Mucosa of descending colon (tissue), 3 donors: Measurements from ENCODE around the gene TSPAN17. TPM values are rescaled to one million over a fixed set of nuclear protein-coding genes. Genes with fewer than 3 reads are reported as not detected.
A peak's percentile ranks its signal among the peaks of the same experiment; 100 is the strongest.

ENCODE experiments used
- ATAC-seq: fragments of 200-7000 bp; cut with Tn5 transposase; one replicate; pipeline ENCODE4 v1.9.1; 2020; ENCODE audit warnings: mild to moderate bottlenecking, moderate library complexity
- DNase-seq, 3 donors: peaks; one replicate each; pipeline ENCODE4 v3.0.0-alpha.2; 2020
- H3K36me3 ChIP-seq: fragments of 200-600 bp; one replicate; pipeline ENCODE4 v1.8.0; 2021; ENCODE audit warnings: low read depth, mild to moderate bottlenecking
- H3K4me1 ChIP-seq: fragments of 200-600 bp; one replicate; pipeline ENCODE4 v1.8.0; 2021; ENCODE audit warnings: low read depth, mild to moderate bottlenecking
- H3K4me3 ChIP-seq: fragments of 200-600 bp; one replicate; pipeline ENCODE4 v1.8.0; 2021; ENCODE audit warnings: mild to moderate bottlenecking
- H3K9me3 ChIP-seq: fragments of 200-600 bp; one replicate; pipeline ENCODE4 v1.8.0; 2021; ENCODE audit warnings: mild to moderate bottlenecking
- intact Hi-C, 2 donors: fragments of 100-400 bp; cut with DNase I in 1 of 2; cut with micrococcal nuclease in 1 of 2; formaldehyde crosslinking; loops; one replicate each; pipeline versions ENCODE4 v1.11.0 to v1.11.1; 2022; cut with DNase I, micrococcal nuclease
- total RNA-seq, 3 donors: library from RNA; stranded (reverse); fragmentation: NEBNext Ultra II Directional in 2 of 3; extraction: Animal tissue kit (Norgen Biotek cat#: 25700) in 2 of 3; gene quantifications; one replicate each; pipeline versions ENCODE4 v1.2.1 to v1.2.4, GENCODE V29; 2021 to 2023
- TF ChIP-seq, protein P1 (sequence below): fragments of 200-600 bp; IDR thresholded peaks from one replicate; pipeline ENCODE4 v1.8.0; 2022; ENCODE audit warnings: antibody characterized with exemption, mild to moderate bottlenecking
- donor health status: DM: no; HTN: no; CAD: no; lungs with moderate emphysema.
- donor health status: DM: no; HTN: no; CAD: no.
- donor health status: DM: no; HTN: yes; CAD: no.

Gene TSPAN17
- total RNA-seq, 3 donors from 2014 or later: 25.7 to 36.3 (median 31.9) TPM

DNA sequence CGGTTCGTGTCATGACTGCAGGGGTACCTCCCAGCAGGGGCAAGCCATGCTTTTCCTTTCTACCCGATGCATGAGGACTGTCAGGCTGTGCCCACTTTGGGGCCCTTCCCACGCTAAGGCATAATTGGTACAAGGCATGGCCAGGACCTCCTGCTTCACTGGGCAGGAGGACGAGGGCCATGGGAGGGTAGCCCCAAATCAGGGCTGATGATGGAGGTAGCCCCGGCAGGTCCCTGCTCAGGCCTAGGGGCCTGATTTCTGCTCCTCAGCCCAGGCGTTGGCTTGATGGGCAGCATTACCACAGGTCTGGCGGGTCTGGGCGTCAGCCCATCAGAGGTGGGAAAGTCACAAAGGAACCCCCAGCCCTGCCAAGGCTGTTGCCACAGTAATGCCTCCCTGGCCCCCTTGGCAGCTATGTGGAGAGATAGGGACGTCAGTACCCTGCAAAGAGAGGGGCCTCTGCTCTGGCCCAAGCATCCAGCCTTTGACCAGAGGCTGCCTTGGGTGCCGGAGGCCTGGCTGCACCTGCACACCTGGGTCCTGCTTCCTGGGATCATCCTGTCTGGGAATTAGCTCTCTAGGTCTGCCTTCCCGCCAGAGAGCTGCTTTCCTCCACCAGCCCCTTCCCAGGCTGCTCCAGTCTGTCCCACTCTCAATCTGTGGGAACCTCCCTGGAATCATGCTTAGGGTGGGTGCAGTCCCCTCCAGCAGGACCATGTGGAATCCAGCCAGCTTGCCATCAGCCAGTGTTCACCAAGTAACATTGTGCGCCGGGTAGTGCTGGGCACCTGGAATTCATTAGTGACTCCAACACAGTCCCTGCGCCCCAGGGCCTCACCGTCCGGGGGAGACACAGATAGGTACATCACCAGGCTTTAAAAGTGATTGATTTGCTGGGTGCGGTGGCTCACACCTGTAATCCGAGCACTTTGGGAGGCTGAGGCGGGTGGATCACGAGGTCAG lies 15.4 kb downstream of the TSPAN17 start:
- Histone ChIP-seq H3K36me3 (no peaks in the 10 kb centered on the region), H3K4me3 (no peak overlapping the region), H3K9me3 (no peaks in the 10 kb centered on the region), H3K4me1 (peaks cover 13% of the 10 kb centered on the region)
- TF ChIP-seq, protein P1, sequence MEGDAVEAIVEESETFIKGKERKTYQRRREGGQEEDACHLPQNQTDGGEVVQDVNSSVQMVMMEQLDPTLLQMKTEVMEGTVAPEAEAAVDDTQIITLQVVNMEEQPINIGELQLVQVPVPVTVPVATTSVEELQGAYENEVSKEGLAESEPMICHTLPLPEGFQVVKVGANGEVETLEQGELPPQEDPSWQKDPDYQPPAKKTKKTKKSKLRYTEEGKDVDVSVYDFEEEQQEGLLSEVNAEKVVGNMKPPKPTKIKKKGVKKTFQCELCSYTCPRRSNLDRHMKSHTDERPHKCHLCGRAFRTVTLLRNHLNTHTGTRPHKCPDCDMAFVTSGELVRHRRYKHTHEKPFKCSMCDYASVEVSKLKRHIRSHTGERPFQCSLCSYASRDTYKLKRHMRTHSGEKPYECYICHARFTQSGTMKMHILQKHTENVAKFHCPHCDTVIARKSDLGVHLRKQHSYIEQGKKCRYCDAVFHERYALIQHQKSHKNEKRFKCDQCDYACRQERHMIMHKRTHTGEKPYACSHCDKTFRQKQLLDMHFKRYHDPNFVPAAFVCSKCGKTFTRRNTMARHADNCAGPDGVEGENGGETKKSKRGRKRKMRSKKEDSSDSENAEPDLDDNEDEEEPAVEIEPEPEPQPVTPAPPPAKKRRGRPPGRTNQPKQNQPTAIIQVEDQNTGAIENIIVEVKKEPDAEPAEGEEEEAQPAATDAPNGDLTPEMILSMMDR: no peak
- no peak for DNase-seq
- no peak for ATAC-seq
- intact Hi-C loops: no loop called here

DNA sequence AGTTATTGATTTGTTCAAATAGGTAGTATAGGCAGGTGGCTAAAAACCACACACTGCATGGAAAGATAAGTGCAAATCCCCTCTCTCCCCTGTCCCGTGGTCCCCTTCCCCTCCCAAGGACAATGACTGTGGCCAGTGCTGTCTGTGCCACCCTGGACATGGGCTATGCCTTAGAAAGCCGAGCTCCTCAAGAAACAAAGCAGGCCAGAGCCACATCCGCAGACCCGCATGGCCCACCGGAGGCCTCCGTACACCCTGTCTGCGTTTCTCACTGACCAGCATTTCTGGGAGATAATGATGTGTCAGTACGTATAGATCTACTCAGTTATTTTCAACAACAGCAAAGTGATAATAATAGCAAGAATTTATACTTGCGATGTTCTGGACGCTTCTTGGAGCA lies 16.3 kb downstream of the TSPAN17 start:
- DNase-seq (no peak), ATAC-seq (no peak)
- H3K4me1 ChIP-seq: peaks cover 7% of the 10 kb centered on the region
- no peaks in the 10 kb centered on the region for H3K9me3 ChIP-seq
- intact Hi-C loops: no loop called here
- no peaks in the 10 kb centered on the region for H3K36me3 ChIP-seq
- no peak overlapping the region for H3K4me3 ChIP-seq
- TF ChIP-seq, protein P1: no peak

- H3K9me3 ChIP-seq: no peaks in the 10 kb centered on the region
- ATAC-seq (no peak), DNase-seq (peak in 1 of 3 donors; percentile 26)
- no peaks in the 10 kb centered on the region for H3K36me3 ChIP-seq
- no peak overlapping the region for H3K4me3 ChIP-seq
- TF ChIP-seq, protein P1: no peak
- peaks cover 3% of the 10 kb centered on the region for H3K4me1 ChIP-seq
- intact Hi-C loops: no loop called here
These were observed 17.2 kb downstream of the TSPAN17 start for GRCh38 chr5:176664479-176664878.

DNA sequence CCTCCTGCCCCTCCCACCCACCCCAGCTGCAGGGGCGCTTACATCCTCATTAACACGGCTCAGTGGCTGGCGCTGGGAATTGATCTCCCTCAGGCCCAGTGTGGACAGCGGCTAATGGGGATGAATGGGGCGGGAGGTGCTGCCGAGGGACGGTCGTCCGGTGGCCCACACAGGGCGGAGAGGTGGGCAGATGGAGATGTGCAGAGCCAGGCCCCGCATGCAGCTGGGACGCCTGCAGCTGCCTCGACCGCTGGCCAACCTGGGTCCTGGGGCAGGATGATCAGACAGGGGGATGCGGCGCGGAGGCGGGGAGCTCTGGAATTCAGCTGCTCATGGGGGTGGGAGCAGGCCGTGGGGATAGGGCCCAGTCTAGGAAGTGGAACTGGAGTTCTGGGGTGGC lies 17.6 kb downstream of the TSPAN17 start:
- peaks cover 3% of the 10 kb centered on the region for H3K4me1 ChIP-seq
- H3K9me3 ChIP-seq: no peaks in the 10 kb centered on the region
- DNase-seq (peak in 1 of 3 donors; percentile 30), ATAC-seq (no peak)
- no peaks in the 10 kb centered on the region for H3K36me3 ChIP-seq
- H3K4me3 ChIP-seq: no peak overlapping the region
- TF ChIP-seq, protein P1: no peak
- intact Hi-C loops: no loop called here

- TF ChIP-seq, protein P1: no peak
- DNase-seq (no peak), ATAC-seq (no peak)
- Histone ChIP-seq H3K36me3 (no peaks in the 10 kb centered on the region), H3K4me3 (no peak overlapping the region), H3K4me1 (peaks cover 3% of the 10 kb centered on the region), H3K9me3 (no peaks in the 10 kb centered on the region)
- intact Hi-C loops: no loop called here
These were observed 18.2 kb downstream of the TSPAN17 start for GRCh38 chr5:176665517-176665916.
